GM18505 (cell line): ENCODE results near the gene ST14.

Experiments used
- ATAC-seq: cut with Tn5 transposase; IDR thresholded peaks from one replicate; pipeline ENCODE4 v1.9.1; 2021; ENCODE audit not compliant: unreplicated experiment
- POLR2A ChIP-seq: IDR thresholded peaks from 4 replicates; pipeline ENCODE4 v1.6.1; 2011; ENCODE audit warnings: borderline replicate concordance; ENCODE audit not compliant: insufficient read depth, insufficient read length; ENCODE audit errors: extremely low read depth

The ST14 gene

DNA sequence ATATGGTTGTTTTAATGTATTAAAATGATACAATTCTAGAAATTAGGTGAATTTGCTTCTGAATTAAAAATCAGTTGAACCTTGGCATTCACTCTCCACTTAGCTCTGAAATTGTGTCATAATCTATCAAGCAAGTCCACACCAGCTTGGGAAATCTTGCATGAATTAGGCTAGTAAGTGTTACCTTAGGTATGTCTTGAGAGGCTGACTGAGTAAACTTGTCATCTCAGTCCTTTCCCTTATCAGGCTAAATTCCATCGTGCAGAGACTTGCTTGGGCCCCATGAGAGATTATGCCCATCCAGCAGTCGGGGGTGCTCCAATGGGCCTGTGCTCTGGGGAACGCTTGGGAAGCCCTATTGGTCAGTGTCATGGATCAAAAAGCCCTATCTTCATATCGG lies 33.9 kb upstream of the ST14 start:
- ATAC-seq: no peak
- TF ChIP-seq POLR2A: no peak

DNA sequence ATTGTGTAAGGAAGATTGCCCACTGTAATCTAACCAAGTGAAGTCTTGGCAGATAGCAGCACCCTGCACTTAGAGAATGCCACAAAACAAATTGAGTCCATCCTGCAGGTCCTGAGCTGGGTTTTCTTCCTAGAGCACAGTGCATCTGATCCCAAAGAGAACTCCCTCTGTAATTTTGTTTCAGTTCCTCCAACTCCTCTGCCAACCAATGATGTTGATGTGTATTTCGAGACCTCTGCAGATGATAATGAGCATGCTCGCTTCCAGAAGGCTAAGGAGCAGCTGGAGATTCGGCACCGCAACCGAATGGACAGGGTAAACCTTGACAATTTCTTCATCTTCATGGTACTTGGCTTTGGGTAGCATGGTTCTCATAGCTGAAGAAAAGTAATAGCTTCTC lies 33.1 kb upstream of the ST14 start:
- ATAC-seq: no peak
- TF ChIP-seq POLR2A: no peak

DNA sequence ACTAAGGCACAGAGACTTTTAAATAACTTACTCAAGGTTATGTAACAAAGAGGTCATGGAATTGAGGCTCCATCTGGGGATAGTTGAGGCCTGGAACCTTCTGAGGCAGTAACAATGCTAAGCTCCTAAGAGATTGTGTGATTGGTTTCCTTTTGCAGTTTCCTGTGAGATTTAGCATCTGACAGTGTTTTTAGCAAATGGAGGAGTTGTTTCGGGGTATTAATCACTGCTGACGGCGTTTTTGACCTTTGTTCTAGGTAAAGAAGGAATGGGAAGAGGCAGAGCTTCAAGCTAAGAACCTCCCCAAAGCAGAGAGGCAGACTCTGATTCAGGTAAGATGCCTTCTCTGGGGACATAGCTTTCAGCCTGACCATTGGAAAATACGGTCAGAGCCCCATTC lies 32.1 kb upstream of the ST14 start:
- no peak for TF ChIP-seq POLR2A
- no peak for ATAC-seq

DNA sequence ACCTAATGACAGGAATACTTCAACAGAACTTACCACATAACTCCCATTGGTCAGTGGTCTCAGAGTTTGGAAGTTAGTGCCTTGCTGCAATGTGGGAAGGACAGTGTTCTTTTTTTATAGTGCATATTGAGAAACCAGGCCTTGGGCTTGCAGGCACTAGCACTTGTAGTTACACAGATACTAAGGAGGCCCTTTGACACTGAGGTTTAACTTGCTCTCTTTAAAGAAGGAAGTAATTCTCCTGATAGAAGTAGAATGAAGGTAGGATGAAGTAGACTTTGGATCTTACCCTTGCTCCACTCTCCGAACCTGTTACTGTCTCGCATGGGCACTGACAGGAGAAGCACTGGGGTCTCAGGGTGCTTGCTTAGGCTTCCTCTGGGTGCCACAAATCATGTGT lies 31.0 kb upstream of the ST14 start:
- ATAC-seq: no peak
- no peak for TF ChIP-seq POLR2A

DNA sequence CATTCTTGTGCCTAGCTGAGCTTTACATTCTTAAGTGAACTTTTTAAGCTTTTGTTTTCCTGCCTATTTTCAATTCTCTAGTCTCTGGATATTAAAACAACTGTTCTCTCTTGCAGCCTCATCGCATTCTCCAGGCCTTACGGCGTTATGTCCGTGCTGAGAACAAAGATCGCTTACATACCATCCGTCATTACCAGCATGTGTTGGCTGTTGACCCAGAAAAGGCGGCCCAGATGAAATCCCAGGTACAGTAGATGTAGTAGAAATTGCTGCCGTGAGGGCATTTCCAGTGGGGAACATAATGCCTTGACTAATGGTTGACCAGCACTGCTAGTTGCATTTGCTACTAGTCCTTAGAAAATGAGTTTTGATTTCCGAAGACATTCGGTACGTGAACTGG lies 29.7 kb upstream of the ST14 start:
- no peak for ATAC-seq
- no peak for TF ChIP-seq POLR2A

DNA sequence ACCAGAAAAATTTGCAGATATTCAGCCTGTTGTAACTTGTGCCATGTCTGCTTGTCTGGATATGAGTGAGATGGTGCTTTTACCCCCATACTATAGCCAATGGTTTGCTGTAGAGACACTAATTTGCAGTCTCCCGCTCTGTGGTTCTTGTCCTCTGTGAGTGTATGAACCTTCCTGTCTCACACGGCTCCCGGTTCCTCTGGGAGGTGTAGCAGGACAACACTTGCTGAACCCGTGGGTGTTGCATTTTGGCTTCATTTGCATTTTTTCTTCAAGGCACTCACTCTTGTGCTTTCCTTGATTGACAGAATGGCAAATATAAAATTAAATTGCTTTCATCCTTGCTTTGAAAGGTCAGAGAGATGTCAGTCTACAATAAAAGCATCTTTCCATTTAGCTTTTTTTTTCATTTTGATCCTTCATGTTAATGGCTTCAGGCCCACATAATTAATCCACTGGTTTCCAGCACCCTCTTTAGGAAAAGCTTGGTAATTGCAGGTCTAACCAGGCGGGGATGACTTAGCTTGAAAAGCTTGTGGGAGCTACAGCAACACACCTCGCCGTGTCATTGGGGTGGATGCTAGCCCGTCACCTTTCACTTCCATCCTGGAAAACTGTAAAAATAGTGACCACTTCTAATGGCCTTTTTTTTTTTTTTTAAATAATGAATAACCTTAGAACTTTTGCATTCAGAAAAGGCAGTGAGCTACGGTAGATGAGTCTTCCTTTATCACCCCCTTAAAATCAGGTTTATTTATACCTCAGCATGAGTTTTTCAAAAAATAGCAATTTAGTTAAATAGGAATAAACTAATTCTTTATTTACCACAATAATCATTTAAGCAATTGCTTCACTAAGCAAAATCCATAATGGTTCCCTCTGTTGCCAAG lies 27.4 kb upstream of the ST14 start:
- no peak for TF ChIP-seq POLR2A
- peak; percentile 78 for ATAC-seq

DNA sequence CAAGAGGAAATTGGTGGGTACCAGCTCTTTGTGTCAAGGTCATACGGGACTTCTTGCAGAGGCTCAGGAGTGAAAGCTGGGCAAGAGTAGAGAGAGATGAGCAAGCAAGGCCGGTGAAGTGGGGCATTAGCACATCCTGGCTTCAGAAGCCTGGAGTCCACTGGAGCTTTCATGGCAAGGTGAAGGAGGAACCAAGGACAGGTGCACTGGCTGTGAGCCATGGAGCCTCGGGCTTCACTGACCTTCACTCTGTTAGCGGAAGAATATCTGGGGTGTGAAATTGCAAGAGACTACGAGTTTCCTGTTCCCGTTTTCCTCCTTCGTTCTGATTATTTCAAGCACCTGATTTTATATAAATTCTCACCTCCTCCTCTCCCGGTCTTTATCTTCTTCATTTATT lies 25.9 kb upstream of the ST14 start:
- no peak for ATAC-seq
- no peak for TF ChIP-seq POLR2A

DNA sequence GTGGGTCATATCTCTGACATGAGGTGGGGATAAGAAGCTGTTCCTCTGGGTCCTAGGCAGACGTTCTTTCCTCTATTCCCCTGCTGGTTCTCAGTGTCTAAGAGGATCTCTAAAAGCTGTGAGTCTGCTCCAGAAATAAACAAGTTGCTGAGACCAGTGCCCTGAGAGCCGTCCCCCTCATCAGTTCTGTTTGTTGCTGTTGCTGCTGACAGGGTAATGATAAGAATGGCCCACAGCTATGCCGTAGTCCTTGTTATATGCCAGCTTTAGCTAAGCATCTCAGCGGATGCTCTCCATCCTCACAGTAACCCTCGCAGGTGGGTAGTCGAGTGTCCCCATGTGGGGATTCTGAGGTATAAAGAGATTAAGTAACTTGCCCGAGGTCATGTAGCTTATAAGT lies 23.5 kb upstream of the ST14 start:
- TF ChIP-seq POLR2A: no peak
- ATAC-seq: no peak

DNA sequence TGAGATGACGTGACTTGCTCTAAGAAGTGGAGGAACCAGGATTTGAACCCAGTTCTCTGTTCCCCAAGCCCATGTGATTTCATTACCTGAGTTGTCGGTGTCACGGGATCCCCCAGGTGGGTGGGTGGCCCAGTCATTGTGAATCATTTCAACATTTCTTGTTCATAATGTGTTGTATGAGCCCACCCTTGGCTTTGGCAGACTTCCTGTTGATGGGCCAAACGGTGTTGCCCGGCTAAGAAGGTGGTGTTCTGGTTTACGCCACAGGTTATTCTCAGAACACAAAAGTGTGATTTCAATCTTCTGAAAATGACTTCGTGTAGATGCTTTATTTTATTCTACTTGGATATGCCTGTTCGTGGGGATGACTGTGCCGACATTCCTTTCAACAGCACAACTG lies 21.6 kb upstream of the ST14 start:
- TF ChIP-seq POLR2A: no peak
- ATAC-seq: no peak

DNA sequence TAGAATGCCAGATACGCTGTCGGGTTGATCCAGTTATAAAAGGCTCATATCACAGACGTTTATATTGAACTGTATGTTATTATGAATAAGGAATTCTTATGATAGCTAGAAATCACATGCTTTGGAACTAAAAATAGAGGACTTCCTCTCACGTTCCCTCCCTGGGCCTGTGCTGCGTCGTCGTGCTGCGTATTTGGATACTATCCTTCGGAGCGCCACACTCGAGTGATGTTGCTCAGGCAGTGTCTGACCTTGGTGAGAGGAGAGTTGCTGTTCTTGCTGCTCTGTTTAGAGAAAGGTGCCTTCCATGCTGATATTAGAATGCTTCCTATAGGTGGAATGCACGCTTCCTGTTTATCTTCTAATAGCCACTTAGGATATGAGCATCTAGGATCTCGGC lies 20.2 kb upstream of the ST14 start:
- ATAC-seq: no peak

DNA sequence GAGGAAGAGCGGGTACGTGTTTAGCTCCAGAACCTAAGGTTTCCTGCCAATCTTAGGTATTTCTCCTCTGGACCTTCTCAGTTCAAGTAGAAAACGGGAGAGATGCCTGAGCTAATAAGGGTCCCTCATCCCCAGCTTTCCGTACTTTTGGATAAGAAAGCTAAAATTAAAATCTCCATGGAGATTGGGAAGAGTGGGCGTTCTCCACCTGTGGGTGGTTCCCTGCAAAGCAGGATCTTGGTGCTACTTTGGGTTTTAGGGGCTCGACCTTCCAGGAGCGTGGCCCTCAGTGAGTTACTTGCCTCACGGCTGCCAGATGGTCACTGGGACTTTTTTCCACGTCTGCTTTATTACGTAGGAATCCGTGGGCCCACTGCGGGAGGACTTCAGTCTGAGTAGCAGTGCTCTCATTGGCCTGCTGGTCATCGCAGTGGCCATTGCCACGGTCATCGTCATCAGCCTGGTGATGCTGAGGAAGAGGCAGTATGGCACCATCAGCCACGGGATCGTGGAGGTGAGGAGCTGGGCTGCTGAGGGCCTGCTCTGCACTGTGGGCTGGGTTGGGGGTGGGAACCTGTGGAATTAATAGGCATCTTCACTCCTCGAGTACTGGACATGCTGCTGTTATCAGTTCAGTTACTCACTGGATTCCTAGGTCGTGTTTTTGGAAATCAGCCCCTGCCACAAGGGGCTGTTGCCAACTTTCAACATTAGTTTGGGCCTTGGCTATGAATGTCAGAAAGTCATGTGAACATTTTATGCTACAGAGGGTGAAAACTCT lies 17.8 kb upstream of the ST14 start:
- no peak for ATAC-seq
- no peak for TF ChIP-seq POLR2A

More for the DNA sequence above, 20.2 kb upstream of the ST14 start:
- TF ChIP-seq POLR2A: no peak

DNA sequence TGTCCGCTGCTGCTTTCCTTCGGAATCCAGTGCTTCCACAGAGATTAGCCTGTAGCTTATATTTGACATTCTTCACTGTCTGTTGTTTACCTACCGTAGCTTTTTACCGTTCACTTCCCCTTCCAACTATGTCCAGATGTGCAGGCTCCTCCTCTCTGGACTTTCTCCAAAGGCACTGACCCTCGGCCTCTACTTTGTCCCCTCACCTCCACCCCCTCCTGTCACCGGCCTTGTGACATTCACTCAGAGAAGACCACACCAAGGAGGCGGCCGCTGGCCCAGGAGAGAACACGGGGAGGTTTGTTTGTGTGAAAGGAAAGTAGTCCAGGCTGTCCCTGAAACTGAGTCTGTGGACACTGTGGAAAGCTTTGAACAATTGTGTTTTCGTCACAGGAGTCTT lies 15.4 kb upstream of the ST14 start:
- no peak for TF ChIP-seq POLR2A
- no peak for ATAC-seq

DNA sequence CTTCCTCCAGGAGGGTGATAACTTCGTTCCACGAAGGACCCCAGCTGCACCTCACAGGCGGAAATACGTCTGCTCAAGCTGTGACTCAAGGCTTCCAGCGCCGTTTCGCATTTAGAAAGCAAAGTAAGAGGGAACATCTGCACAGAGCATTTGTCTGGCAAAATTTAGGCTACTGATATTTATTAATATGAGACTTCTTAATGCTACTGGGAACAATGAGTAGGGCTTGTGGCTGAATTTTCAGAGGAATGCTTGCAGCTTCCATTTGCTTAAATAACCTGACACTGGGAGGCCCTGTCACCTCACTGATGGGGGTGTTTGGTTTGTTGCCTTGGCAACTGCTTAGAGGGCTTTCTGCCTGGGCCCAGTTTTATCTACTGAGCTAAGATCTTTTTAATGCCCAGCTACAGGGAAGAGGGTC lies 14.7 kb upstream of the ST14 start:
- TF ChIP-seq POLR2A: no peak

DNA sequence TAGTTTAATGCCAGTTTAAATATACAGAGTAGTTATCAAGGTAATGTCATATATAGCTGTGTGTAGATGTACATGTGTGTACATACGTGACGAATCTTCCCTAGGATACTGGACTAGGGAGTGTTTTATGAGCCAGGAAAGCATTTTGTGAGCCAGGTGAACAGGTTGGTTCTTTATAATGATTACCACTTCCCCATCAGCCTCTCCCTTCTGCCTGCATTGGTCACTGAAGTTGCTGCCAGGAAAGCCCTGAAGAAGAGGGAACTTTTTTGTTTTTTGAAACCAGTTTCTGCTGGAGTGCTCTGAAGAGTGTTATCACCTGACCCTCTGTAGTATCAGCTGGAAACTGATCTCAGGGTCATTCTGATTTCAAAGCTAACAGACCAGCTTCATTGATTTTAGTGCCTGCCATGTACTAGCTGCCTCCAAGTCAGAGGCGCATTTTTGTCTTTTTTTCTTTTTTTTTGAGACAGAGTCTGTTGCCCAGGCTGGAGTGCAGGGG lies 14.2 kb upstream of the ST14 start:
- no peak for TF ChIP-seq POLR2A
- no peak for ATAC-seq

More for the DNA sequence above, 14.7 kb upstream of the ST14 start:
- no peak for ATAC-seq

DNA sequence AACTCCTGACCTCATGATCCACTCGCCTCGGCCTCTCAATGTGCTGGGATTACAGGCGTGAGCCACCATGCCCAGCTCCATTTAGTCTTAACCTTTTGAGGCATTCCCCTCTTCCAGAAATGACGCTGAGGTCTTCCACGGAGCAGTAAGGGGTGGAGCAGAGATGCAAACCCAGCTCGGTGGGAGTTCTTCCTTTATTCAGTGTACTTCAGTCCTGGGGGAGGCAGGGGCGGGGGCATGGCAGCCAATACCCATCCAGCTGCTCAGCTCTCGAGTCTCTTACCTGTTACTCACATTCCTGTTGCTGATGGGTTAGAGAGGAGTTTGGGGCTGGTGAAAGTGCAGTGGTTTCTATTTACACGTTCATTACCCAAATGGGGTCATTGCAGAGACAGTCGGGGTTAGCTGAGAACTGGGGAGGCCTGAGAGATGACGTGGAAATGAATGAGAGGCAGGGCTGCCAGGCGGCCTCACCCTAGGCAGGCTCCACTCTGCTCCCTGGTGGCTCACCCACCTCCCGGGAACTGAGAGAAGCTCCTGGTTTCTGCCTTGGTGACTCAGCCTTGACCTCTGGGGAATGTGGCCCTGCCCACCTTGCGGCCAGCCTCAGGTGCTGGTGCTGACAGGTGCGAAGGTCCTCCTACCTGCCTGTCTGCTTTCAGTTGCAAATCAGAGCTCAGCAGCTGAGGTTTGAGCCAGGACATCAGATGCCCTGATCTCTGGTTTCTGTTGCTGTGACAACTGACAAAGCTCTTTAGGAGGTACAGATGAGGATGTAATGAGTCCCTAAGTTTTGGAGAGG lies 13.4 kb upstream of the ST14 start:
- TF ChIP-seq POLR2A: no peak
- no peak for ATAC-seq
